Fibroblast of lung (primary cell): ENCODE data around the gene PPOX.

ENCODE experiments used
- CTCF ChIP-seq, 2 donors: IDR thresholded peaks in 1 of 2; conservative IDR thresholded peaks in 1 of 2; 1 replicate in 1 of 2; 2 replicates in 1 of 2; pipeline ENCODE4 v1.5.1; 2011 to 2012; ENCODE audit warnings: low read length in 2 of 2, control low read depth in 1 of 2, inconsistent platforms in 1 of 2, low read depth in 1 of 2, mild to moderate bottlenecking in 1 of 2
- EZH2 ChIP-seq: IDR thresholded peaks from 2 replicates; pipeline ENCODE4 v1.5.1; 2012; ENCODE audit warnings: low read length, control low read depth, mild to moderate bottlenecking; ENCODE audit errors: missing control alignments

GRCh38 chr1:161192476-161193465 lies 26.5 kb downstream of the PPOX start:
- peak; percentile 82 to 94 for TF ChIP-seq CTCF (conservative IDR thresholded peaks at IDR 0.05 in 1 of 2, IDR thresholded peaks at IDR 0.05 in 1 of 2; ENCODE audit: low read depth in 1 of 2, low read length in 2 of 2)
- TF ChIP-seq EZH2 = no peak
